ENCODE results near the gene MEIS2. TPM values are rescaled to one million over a fixed set of nuclear protein-coding genes. Genes with fewer than 3 reads are reported as not detected.

MEIS2 gene
- total and polyA plus RNA-seq, 8 donors: 9.1 to 30.5 (median 14.8) TPM

GRCh38 chr15:36888011-36888992, 212.0 kb downstream of the MEIS2 start:
- 31% methylated on average over 51 of the region's 51 CpGs for WGBS, 2 donors
- TF ChIP-seq CTCF (IDR thresholded peaks at IDR 0.05): no peak
- H3K9me3 ChIP-seq: no peaks in the 10 kb centered on the region
- H3K27me3 ChIP-seq: peaks cover 0 to 2% (median 0%) of the 10 kb centered on the region in 4 donors
- no peak for FAIRE-seq
- peak; percentile 48 to 66 (median 54) for ATAC-seq
- peak overlapping the region in 2 of 4 donors; percentile 35 to 39 for H3K4me3 ChIP-seq
- H3K4me1 ChIP-seq: no peaks in the 10 kb centered on the region
- intact Hi-C loops (cut with DNase I): loop anchor here in 1 of 3 donors (10.0 kb wide), 1 partner anchor 216 kb away; the partner anchor contains the start of gene MEIS2
- peaks cover 0 to 3% (median 0%) of the 10 kb centered on the region in 3 donors for H3K36me3 ChIP-seq
- no peak overlapping the region for H3K27ac ChIP-seq
- peak in 3 of 6 donors; percentile 22 to 69 (median 61) for DNase-seq

GRCh38 chr15:36887214-36887961, 213.0 kb downstream of the MEIS2 start:
- no peak for FAIRE-seq
- Histone ChIP-seq H3K27ac (no peak overlapping the region), H3K9me3 (no peaks in the 10 kb centered on the region), H3K4me1 (peaks cover 0 to 3% (median 0%) of the 10 kb centered on the region in 3 donors), H3K4me3 (peak overlapping the region in 2 of 4 donors; percentile 35 to 39), H3K36me3 (no peaks in the 10 kb centered on the region), H3K27me3 (peaks cover 0 to 9% (median 0%) of the 10 kb centered on the region in 4 donors)
- no peak for TF ChIP-seq CTCF (IDR thresholded peaks at IDR 0.05)
- ATAC-seq: peak; percentile 36 to 54 (median 41)
- 2 to 4% methylated on average over 34 to 35 of the region's 35 CpGs for WGBS, 2 donors
- intact Hi-C loops (cut with DNase I): loop anchor here in 1 of 3 donors (10.0 kb wide), 1 partner anchor 217 kb away; the partner anchor contains the start of gene MEIS2
- DNase-seq: peak in 3 of 6 donors; percentile 30 to 68 (median 47)

- Histone ChIP-seq H3K4me3 (no peak overlapping the region), H3K36me3 (no peaks in the 10 kb centered on the region), H3K9me3 (no peaks in the 10 kb centered on the region), H3K27me3 (peaks cover 0 to 12% (median 0%) of the 10 kb centered on the region in 4 donors), H3K4me1 (peaks cover 0 to 3% (median 0%) of the 10 kb centered on the region in 3 donors), H3K27ac (no peak overlapping the region)
- no peak for TF ChIP-seq CTCF (IDR thresholded peaks at IDR 0.05)
- intact Hi-C loops (cut with DNase I): loop anchor here in 1 of 3 donors (10.0 kb wide), 1 partner anchor 218 kb away; the partner anchor contains the start of gene MEIS2
- DNase-seq: no peak
- no peak for ATAC-seq
- 61 to 68% methylated on average over 8 of the region's 8 CpGs for WGBS, 2 donors
- FAIRE-seq: no peak
Measured at GRCh38 chr15:36886701-36887100, 213.6 kb downstream of the MEIS2 start.

GRCh38 chr15:36886191-36886590, 214.2 kb downstream of the MEIS2 start:
- Histone ChIP-seq H3K27me3 (peaks cover 0 to 14% (median 4%) of the 10 kb centered on the region in 4 donors), H3K36me3 (no peaks in the 10 kb centered on the region), H3K4me1 (peaks cover 0 to 3% (median 0%) of the 10 kb centered on the region in 3 donors), H3K9me3 (no peaks in the 10 kb centered on the region), H3K27ac (no peak overlapping the region), H3K4me3 (no peak overlapping the region)
- no peak for FAIRE-seq
- 86 to 95% methylated on average over 13 of the region's 13 CpGs for WGBS, 2 donors
- DNase-seq: no peak
- TF ChIP-seq CTCF (IDR thresholded peaks at IDR 0.05): no peak
- ATAC-seq: no peak
- intact Hi-C loops (cut with DNase I): loop anchor here in 1 of 3 donors (10.0 kb wide), 1 partner anchor 219 kb away; the partner anchor contains the start of gene MEIS2

Measured in pancreas (tissue), 10 donors.